ENCODE data around the gene IDH2.

DNA sequence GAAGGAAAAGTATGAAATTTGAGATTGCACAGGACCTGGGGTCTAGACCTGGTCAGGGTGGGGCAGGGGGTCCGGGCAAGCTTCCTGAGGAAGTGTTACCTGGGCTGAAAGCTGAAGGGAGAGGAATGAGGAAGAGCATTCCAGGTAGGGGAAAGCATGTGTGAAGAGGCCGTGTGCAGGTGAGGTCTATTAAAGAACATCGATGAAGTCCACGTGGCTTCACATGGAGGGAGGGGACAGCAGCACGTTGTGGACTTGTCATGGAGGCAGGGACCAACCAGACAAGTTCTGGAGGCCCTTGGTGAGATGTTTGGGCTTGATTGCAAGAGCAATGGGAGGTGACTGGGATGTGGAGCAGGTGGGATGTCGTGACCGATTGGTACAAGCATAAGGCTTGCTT, 47.1 kb downstream of the IDH2 start:
- TF ChIP-seq EZH2phosphoT487 (IDR thresholded peaks at IDR 0.05; ENCODE audit: insufficient read depth, low read depth) (no peak), EZH2 (IDR thresholded peaks at IDR 0.05; ENCODE audit: insufficient read depth, poor library complexity, severe bottlenecking) (no peak)
